ENCODE data around the gene RIPK3.

Gene RIPK3

DNA sequence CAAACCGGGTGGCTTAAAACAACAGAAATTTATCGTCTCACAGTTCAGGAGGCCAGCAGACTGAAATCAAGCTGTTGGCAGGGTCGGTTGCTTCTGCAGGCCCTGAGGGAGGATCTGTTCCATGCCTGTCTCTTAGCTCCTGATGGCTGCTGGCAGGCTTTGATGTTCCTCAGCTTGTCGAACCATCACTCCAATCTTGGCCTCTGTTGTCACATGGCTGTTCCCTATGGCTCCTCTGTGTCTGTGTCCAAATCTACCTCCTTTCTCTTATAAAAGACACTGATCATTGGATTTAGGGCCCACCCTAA, 42.2 kb upstream of the RIPK3 start:
- DNase-seq (ENCODE audit: low spot score) = no peak
- TF ChIP-seq, protein P1, sequence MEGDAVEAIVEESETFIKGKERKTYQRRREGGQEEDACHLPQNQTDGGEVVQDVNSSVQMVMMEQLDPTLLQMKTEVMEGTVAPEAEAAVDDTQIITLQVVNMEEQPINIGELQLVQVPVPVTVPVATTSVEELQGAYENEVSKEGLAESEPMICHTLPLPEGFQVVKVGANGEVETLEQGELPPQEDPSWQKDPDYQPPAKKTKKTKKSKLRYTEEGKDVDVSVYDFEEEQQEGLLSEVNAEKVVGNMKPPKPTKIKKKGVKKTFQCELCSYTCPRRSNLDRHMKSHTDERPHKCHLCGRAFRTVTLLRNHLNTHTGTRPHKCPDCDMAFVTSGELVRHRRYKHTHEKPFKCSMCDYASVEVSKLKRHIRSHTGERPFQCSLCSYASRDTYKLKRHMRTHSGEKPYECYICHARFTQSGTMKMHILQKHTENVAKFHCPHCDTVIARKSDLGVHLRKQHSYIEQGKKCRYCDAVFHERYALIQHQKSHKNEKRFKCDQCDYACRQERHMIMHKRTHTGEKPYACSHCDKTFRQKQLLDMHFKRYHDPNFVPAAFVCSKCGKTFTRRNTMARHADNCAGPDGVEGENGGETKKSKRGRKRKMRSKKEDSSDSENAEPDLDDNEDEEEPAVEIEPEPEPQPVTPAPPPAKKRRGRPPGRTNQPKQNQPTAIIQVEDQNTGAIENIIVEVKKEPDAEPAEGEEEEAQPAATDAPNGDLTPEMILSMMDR (IDR thresholded peaks at IDR 0.05; ENCODE audit: extremely low read depth, missing control alignments) = no peak

DNA sequence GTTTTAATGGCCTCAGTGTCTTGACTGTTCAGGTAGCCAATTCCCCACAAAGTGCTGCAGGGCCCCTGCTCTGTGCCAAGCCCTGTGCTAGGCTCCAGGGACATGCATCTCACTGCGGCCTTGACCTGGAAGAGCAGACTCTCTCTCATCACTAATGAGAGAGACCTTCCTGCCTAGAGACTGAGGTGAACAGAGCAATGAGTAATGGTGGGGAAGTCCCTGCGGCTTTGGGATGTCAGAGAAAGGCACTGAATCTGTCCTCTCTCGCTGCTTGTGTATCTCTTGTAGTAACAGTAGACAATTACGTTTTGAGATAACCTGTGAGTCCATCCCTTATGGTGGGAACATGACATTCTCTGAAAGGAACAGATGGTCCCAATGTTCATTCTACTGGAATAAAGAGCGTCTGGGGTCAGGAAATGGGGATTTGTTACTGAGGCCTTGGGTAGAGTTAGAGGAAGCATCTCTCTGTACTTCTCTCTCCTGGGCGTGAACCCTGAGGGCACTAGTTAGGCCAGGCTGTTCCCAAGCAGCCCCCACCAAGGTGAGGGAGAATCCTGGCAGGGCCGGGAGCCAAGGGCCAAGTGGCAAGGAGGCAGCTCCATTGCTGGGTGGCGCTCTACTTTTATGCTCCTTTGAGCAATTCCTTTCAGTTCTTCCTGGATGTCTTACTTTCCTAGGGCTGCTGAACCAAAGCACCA, 41.7 kb upstream of the RIPK3 start:
- TF ChIP-seq, protein P1 (IDR thresholded peaks at IDR 0.05; ENCODE audit: extremely low read depth, missing control alignments) = no peak
- DNase-seq (ENCODE audit: low spot score) = no peak

DNA sequence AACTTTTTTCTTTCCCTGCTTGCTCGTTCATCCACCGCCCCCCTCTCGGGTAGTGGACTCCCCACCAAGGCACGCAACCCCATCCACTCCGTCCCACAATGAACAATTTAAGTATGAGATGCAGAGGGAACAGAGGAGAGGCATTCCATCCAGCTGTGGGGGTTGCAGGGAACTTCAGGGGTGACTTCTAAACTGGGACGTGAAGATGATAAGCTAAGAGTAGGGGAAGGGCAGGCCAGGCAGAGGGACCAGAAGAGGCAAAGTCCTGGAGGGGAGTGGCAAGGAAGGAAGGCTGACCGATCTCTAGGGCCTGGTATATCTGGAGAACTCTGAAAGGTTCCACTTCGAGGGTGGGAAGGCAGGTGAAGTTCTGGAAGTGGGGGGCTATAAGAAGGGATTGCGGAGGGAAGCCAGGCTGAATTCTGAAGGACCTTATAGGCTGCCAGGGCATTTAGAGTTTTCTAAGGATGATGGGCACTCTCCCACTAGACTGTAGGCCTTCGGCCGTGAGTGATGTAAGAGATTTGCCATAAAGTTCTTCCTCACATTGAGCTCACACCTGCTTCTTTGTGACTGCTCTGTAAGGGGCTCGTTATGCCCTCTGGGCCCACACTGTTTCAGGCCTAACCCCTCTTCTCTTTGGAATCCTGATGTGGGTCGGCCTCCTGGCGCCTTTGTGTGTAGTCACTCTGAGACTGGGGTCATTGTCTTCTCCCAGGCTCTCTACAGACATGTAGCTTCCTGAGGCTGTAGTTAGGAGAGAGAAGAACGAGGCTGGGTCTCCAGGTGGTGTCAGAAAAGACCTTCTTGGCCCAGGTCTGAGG, 40.3 kb upstream of the RIPK3 start:
- DNase-seq (ENCODE audit: low spot score) = no peak
- TF ChIP-seq, protein P1 (IDR thresholded peaks at IDR 0.05; ENCODE audit: extremely low read depth, missing control alignments) = no peak

DNA sequence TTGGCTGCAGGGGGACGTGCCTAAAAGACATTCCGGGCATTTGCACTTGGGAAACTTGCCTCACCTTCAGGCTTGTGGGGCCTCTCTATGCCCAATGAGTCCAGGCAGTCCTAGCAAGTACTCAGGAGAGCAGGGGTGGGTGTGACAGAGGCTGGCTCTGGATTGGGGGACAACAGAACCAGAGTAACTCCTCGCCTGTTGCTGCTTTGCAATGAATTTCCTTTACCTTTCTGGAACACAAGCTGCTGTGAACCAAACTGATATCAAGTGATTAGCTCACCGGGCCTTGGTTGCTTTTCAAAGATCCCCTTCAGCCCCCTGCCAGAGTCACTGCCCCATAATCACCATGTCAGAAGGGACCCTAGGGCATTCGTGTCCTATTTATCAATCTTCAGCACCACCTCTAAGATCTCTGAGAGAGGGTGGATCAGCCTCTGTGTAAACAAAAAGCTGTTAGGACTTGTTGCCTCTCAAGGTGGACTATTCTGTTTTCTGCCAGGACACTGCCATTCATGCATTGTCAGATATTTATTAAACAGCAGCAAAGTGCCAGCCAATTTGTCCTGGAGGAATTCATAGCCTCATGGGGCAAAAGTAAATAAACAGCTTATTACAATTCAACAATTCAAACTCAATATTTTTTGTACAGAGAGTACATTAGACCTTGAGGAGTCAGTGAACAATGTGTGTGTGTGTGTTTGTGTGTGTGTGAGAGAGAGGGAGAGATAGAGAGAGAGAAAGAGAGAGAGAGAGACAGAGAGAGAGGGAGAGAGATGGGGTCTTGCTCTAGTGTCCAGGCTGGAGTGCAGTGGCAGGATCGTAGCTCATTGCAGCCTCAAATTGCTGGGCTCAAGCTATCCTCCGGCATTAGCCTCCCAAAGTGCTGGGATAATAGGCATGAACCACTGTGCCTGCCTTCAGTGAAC, 39.5 kb upstream of the RIPK3 start:
- TF ChIP-seq, protein P1 (IDR thresholded peaks at IDR 0.05; ENCODE audit: extremely low read depth, missing control alignments) = no peak
- no peak for DNase-seq (ENCODE audit: low spot score)

DNA sequence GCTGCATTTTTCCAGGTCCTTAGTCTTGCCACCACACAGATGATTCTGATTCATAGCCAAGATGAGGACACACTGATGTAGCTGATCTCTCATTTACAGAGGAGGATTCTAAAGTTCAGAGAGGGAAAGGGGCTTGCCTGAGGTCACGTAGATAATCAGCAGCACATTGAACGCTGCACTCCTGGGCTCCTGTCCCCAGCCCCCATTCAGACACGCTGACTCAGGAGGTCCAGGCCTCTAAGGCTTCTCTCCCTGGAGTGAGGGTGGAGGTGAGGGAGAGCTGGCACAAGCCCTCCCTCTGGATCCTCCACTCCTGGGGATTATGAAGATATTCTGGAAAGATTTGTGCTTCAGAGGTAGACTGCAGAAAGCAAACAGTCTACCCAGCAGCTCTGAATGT, 38.5 kb upstream of the RIPK3 start:
- TF ChIP-seq, protein P1 (IDR thresholded peaks at IDR 0.05; ENCODE audit: extremely low read depth, missing control alignments) = no peak
- no peak for DNase-seq (ENCODE audit: low spot score)

DNA sequence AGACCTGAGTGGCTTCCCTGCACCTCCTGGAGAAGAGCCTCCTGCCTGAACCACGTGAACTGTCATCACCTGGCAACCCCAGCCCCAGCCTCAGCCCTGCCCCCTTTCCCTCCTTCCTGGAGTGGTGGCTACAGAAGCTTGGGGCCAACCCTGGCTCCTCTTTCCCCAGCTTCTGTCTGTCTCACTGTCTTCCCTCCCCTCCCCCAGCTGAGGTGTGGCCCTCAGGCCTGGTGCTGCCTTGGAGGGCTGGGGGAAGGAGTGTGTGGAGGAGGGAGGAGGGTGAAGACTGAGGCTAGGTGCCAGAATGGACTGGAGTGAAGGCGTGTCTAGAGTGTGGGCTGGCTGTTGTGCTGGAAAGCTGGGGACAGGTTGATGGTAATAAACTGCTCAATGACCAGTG, 37.9 kb upstream of the RIPK3 start:
- TF ChIP-seq, protein P1 (IDR thresholded peaks at IDR 0.05; ENCODE audit: extremely low read depth, missing control alignments) = no peak
- DNase-seq (ENCODE audit: low spot score) = no peak

All from GM20000 (cell line).